ENCODE results near the gene KAZN. TPM values are rescaled to one million over a fixed set of nuclear protein-coding genes. Genes with fewer than 3 reads are reported as not detected.

Gene KAZN
- total and polyA plus RNA-seq, 8 donors, result 11.1 to 37.5 (median 30.2) TPM

GRCh38 chr1:14853518-14853917, 255.0 kb downstream of the KAZN start:
- no peaks in the 10 kb centered on the region for H3K9me3 ChIP-seq
- intact Hi-C loops (cut with DNase I), result no loop called here
- H3K36me3 ChIP-seq, result no peaks in the 10 kb centered on the region
- ATAC-seq (no peak), DNase-seq (no peak)
- H3K4me1 ChIP-seq, result no peaks in the 10 kb centered on the region
- H3K27ac ChIP-seq, result no peak overlapping the region
- H3K27me3 ChIP-seq, result no peaks in the 10 kb centered on the region
- H3K4me3 ChIP-seq, result no peak overlapping the region
- TF ChIP-seq CTCF (IDR thresholded peaks at IDR 0.05), result no peak

- no peaks in the 10 kb centered on the region for H3K27me3 ChIP-seq
- H3K9me3 ChIP-seq, result no peaks in the 10 kb centered on the region
- H3K27ac ChIP-seq, result no peak overlapping the region
- TF ChIP-seq CTCF (IDR thresholded peaks at IDR 0.05), result no peak
- H3K4me3 ChIP-seq, result no peak overlapping the region
- intact Hi-C loops (cut with DNase I), result no loop called here
- DNase-seq, result no peak
- ATAC-seq, result no peak
- no peaks in the 10 kb centered on the region for H3K36me3 ChIP-seq
- H3K4me1 ChIP-seq, result no peaks in the 10 kb centered on the region
Measured at GRCh38 chr1:14855268-14855667, 256.8 kb downstream of the KAZN start.

- DNase-seq (no peak), ATAC-seq (no peak)
- TF ChIP-seq CTCF (IDR thresholded peaks at IDR 0.05), result no peak
- Histone ChIP-seq H3K36me3 (no peaks in the 10 kb centered on the region), H3K27me3 (no peaks in the 10 kb centered on the region), H3K27ac (no peak overlapping the region), H3K4me1 (no peaks in the 10 kb centered on the region), H3K4me3 (no peak overlapping the region), H3K9me3 (no peaks in the 10 kb centered on the region)
- intact Hi-C loops (cut with DNase I), result no loop called here
Measured at GRCh38 chr1:14855801-14856200, 257.3 kb downstream of the KAZN start.

- Histone ChIP-seq H3K27ac (no peak overlapping the region), H3K4me1 (no peaks in the 10 kb centered on the region), H3K27me3 (no peaks in the 10 kb centered on the region), H3K36me3 (no peaks in the 10 kb centered on the region), H3K9me3 (no peaks in the 10 kb centered on the region), H3K4me3 (no peak overlapping the region)
- DNase-seq (no peak), ATAC-seq (no peak)
- intact Hi-C loops (cut with DNase I), result no loop called here
- no peak for TF ChIP-seq CTCF (IDR thresholded peaks at IDR 0.05)
Measured at GRCh38 chr1:14857436-14858195, 259.1 kb downstream of the KAZN start.

- no peak for ATAC-seq
Measured at GRCh38 chr1:14862114-14862771, 263.8 kb downstream of the KAZN start.

More at GRCh38 chr1:14862114-14862771, 263.8 kb downstream of the KAZN start:
- TF ChIP-seq CTCF (IDR thresholded peaks at IDR 0.05), result no peak
- H3K9me3 ChIP-seq, result no peaks in the 10 kb centered on the region
- no peak for DNase-seq
- intact Hi-C loops (cut with DNase I), result no loop called here
- H3K27ac ChIP-seq, result no peak overlapping the region
- H3K36me3 ChIP-seq, result no peaks in the 10 kb centered on the region
- no peaks in the 10 kb centered on the region for H3K4me1 ChIP-seq
- no peak overlapping the region for H3K4me3 ChIP-seq
- no peaks in the 10 kb centered on the region for H3K27me3 ChIP-seq

Measured in left lung (tissue), 10 donors.